HG02938 (cell line): Measurements from ENCODE around the gene MTM1.

Source experiments
- ATAC-seq: cut with Tn5 transposase; IDR thresholded peaks from one replicate; pipeline ENCODE4 v1.9.1; 2021; ENCODE audit warnings: mild to moderate bottlenecking, moderate library complexity; ENCODE audit not compliant: unreplicated experiment

MTM1 gene

GRCh38 chrX:150649096-150649870 is 80.9 kb downstream of the MTM1 start:
- ATAC-seq, result no peak

GRCh38 chrX:150651906-150652305 is 83.5 kb downstream of the MTM1 start:
- ATAC-seq, result no peak

- no peak for ATAC-seq
Measured at GRCh38 chrX:150655788-150656187, 87.4 kb downstream of the MTM1 start.

GRCh38 chrX:150663073-150663472 is 94.7 kb downstream of the MTM1 start:
- no peak for ATAC-seq

GRCh38 chrX:150664290-150664689 is 95.9 kb downstream of the MTM1 start:
- no peak for ATAC-seq

- ATAC-seq, result no peak
Measured at GRCh38 chrX:150676221-150676620, 107.8 kb downstream of the MTM1 start.

- no peak for ATAC-seq
Measured at GRCh38 chrX:150680974-150681373, 112.6 kb downstream of the MTM1 start.

- no peak for ATAC-seq
Measured at GRCh38 chrX:150683112-150683511, 114.7 kb downstream of the MTM1 start.

GRCh38 chrX:150683536-150684146 is 115.2 kb downstream of the MTM1 start:
- peak; percentile 49 for ATAC-seq

GRCh38 chrX:150688911-150689451 is 120.6 kb downstream of the MTM1 start:
- no peak for ATAC-seq

GRCh38 chrX:150690126-150690525 is 121.7 kb downstream of the MTM1 start:
- no peak for ATAC-seq

GRCh38 chrX:150692296-150692695 is 123.9 kb downstream of the MTM1 start:
- ATAC-seq, result no peak

- peak; percentile 38 for ATAC-seq
Measured at GRCh38 chrX:150692831-150693724, 124.7 kb downstream of the MTM1 start, which contains the start of gene MTMR1. TSS of gene MTMR1 (plus strand) at chrX:150693396. CDS start at chrX:150693531, 135 bp downstream.

- ATAC-seq, result peak; percentile 59
Measured at GRCh38 chrX:150693725-150694574, 125.5 kb downstream of the MTM1 start.

GRCh38 chrX:150694738-150695410 is 126.5 kb downstream of the MTM1 start:
- peak; percentile 29 for ATAC-seq

- no peak for ATAC-seq
Measured at GRCh38 chrX:150696331-150696730, 127.9 kb downstream of the MTM1 start.

- no peak for ATAC-seq
Measured at GRCh38 chrX:150696866-150697265, 128.4 kb downstream of the MTM1 start.

- no peak for ATAC-seq
Measured at GRCh38 chrX:150697641-150698040, 129.2 kb downstream of the MTM1 start.

GRCh38 chrX:150698981-150699380 is 130.6 kb downstream of the MTM1 start:
- ATAC-seq, result no peak

GRCh38 chrX:150700107-150700506 is 131.7 kb downstream of the MTM1 start:
- no peak for ATAC-seq
